RPMI8226 (cell line): ENCODE results near the gene BMP2K.
A peak's percentile ranks its signal among the peaks of the same experiment; 100 is the strongest.
"Not testable (repeated sequence)": the region's sequence is repeated elsewhere in the genome, so short reads cannot be mapped to it uniquely, and the experiment has no call there.

Experiments
- DNase-seq: peaks from one replicate; pipeline ENCODE4 v3.0.0-alpha.2; 2015

BMP2K gene

DNA sequence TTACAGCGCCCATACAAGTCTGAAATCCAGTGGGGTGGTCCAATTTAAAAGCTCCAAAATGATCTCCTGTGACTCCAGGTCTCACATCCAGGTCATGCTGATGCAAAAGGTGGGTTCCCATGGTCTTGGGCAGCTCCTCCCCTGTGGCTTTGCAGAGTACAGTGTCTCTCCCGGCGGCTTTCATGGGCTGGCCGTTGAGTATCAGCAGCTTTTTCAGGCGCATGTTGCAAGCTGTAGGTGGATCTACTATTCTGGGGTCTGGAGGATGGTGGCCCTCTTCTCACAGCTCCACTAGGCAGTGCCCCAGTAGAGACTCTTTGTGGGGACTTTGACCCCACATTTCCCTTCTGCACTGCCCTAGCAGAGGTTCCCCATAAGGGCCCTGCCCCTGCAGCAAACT, 92.6 kb downstream of the BMP2K start:
- not testable (repeated sequence) for DNase-seq

DNA sequence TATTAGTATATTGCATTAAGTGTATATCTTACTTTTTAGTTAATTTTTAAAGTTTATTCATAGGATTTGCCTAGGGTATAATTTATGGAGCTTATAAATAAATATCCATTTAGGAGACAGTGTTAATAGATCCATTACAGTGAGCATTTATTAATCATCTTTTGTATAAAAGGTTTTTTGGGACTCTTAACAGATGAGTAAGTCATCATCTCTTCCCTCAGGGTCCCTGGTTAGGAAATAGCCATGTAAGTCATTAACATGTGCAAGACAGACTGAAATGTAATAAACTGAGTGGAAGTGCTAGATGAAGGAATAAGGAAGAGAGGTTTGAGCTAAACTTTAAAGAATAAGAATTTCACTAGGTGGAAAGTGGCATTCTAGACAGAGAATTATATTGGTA, 93.9 kb downstream of the BMP2K start:
- DNase-seq, result no peak

DNA sequence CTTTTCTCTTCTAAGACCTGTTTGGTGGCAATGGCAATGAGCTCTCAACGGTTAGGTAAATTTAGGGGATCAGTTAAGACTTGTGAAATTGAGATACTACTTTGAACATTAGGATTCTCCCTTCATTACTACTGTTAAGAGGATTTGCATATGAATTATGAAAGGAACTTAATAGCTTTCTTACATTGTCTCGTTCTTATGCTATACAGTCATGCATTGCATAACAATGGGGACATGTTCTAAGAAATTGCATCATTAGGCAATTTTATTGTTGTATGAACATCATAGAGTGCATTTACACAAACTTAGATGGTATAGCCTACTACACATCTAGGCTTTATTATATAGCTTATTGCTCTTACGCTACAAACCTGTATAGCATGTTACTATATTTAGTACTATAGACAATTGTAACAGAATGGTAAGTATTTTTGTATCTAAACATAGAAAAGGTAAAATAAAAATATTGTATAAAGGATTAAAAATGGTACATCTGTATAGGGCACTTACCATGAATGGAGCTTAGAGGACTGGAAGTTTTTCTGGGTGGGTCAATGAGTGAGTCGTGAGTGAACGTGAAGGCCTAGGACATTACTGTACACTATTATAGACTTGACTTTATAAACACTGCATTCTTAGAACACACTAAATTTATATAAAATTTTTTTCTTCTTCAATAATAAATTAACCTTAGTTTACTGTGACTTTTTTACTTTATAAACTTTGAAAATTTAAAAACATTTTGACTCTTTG, 100.6 kb downstream of the BMP2K start:
- no peak for DNase-seq

DNA sequence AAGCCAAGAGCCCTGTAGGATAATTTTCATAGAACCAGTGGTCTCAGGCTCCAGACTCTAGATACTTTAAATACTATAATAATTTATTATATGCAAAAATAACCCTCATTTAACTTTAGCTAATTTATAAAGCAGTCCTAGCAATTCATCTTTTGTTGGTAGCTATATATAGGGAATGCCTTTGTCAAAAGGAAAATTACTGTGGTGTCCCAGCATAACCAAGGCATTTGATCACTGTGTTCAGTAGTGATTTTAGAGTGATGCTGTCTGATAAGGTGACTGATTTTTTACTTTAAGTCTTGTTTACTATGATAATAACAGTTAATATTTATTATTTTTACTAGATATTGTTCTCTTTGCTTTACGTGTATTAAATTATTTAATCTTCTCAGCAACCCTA, 101.9 kb downstream of the BMP2K start:
- no peak for DNase-seq

DNA sequence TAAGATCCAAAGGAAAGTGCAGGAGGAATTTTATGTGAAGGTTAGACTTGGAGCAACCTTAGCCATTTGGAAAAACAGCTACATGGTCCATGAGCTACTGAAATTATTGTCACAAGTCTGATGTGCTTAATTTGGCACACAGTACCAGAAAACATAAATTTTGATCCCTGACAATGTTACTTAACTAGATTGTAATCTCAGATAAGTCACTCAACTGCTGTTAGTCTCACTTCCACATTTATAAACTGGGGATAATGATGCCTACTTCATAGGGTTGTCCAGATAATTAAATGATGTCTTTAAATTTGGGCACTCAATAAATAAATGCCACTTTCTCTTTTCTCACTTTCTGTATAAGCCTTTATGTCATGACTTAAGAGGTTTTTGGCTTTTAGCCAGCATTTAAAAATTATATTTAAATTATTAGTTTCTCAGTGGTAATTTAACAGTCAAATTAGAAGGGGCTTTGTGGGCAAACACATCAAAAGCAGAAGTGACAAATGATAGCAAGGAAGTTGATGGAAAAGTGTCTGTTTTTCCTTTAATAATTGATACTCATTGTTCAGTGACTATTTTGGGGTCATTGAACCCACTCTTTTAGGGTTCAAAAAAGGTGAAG, 104.8 kb downstream of the BMP2K start:
- no peak for DNase-seq

DNA sequence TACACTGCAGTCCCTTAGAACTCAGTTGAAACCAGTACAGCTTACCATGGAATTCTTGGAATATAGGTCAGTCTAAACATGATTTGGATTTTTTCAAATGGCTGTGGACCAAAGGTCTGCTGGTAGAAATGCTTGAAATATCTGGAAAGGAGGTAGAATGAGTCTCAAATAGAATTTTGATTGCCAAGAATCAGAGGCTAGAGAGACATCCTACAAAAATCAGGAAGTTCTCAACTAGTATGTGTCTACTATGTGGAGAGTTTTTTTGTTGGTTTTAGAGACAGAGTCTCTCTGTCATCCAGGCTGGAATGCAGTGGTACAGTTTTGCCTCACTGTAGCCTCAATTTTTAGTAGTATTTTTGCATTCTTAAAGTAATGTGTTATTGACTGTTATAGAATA, 109.4 kb downstream of the BMP2K start:
- DNase-seq, result no peak

DNA sequence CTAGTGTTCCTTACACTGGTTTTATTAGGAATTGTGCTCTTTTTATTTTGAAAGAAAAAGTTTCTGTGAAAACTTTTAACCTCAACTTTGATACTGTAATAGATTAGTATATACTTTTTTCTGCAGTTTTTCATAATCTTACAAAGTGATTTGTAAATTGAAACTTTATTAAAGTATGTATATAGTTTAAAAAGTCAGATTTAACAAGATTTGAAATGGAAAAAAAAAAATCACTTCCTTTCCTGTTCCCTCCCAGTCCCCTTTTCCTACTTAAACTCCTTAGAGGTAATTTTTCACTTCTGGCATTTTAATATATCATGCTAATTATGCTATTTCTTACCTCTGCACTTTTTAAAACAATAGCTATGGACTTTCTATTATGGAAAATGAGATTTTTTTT, 113.8 kb downstream of the BMP2K start:
- DNase-seq, result no peak

DNA sequence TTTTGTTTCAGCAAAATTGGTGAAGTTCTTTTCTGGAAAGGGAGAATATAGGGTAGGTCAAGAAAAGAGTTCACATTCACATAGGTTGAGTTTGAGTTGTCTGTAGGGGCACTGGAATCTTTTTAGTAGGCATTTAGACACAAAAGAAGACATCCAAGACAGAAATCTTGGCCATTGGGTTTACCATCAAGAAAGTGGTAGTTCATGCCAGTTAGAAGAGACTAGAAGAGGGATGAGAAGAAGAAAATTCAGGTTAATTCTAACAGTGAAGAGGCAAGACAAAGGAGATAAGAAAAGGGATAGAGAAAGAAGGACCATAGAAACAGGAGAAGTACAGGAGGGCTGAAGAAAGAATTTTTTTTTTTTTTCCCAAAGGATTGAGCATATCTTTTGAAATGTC, 123.2 kb downstream of the BMP2K start:
- DNase-seq, result no peak

DNA sequence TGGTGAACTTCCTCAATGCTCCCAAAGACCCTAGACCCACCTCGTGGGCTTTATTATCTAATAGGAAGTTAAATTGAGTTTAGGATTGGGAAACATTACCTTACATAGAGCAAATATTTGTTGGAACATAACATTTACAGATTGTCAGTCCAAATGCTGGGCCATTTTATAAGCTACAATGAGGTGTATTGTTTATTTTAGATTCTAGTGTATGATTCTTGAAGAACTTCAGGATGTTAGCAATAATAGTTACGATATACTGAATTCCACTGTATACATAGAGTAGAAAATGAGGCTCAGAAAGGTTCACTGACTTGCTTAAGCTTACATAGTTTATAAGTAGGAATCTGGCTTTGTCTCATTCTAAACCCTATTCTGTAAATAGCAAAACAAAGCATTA, 125.7 kb downstream of the BMP2K start:
- DNase-seq, result no peak

DNA sequence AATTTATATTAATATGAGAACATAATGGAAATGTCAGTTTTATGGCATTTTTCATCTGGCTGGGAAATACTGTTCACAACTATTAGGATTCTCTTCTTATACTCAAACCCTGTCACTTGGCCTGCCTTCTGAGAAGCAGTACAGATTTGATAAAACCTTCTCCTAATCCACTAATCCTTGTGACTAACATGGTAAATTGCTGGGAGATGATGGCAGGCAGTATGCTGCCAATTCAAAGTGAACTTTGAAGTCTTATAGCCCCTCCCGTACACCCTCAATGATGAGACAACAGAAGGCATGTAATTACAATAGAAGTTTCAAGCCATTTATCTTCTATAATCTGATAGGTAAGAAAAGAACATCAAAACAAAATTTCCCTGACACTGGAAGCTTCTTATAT, 126.1 kb downstream of the BMP2K start:
- no peak for DNase-seq

DNA sequence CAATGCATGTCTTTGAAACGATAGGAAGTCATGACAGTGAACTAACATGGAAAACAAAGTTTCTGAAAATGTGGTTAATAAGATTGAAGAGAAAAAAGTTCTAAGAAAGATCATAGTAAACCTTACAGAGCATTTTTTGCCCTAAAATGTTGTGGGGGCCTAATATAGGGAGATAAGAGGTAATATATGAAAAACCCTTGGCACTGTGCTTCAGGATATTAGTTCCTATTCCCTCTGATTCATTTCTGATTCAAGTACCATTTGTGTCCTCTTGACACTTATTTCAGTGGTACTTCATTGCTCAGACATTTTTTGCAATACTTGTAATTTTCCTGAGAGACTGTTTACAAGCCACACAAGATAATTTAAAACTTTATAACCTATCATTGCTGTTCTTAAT, 128.0 kb downstream of the BMP2K start:
- no peak for DNase-seq

DNA sequence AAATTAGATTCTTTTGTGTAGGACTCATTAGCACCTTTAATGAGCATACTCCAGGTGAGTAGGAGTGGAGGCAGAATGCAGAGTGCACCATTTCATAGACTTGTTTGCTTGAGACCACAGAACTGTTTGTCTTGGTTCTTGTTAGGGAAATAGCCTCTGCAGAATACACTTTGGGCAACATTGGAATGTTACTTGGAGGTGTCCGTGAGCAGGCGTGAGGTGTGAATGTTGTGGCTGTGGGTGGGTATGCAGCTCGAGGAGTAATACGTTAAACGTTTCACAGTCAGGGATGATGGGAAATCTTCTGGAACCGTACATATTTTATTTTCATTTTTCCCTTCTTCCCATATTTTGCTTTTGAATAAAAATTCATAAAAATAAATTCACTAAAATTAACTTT, 131.5 kb downstream of the BMP2K start:
- no peak for DNase-seq

DNA sequence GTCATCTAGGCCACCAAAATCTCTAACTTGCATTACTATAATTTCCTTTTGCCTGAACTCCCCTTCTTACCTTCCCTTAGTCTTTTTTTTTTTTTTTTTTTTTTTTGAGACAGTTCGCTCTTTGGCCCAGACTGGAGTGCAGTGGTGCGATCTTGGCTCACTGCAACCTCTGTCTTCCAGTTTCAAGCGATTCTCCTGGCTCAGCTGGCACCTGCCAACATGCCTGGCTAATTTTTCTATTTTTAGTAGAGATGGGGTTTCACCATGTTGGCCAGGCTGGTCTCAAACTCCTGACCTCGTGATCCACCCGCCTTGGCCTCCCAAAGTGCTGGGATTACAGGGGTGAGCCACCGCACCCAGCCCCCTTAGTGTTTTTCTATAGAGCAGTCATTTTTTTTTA, 132.8 kb downstream of the BMP2K start:
- not testable (repeated sequence) for DNase-seq

DNA sequence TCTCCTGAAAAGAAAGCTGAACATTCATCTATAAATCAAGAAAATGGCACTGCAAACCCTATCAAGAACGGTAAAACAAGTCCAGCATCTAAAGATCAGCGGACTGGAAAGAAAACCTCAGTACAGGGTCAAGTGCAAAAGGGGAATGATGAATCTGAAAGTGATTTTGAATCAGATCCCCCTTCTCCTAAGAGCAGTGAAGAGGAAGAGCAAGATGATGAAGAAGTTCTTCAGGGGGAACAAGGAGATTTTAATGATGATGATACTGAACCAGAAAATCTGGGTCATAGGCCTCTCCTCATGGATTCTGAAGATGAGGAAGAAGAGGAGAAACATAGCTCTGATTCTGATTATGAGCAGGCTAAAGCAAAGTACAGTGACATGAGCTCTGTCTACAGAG, 134.5 kb downstream of the BMP2K start:
- no peak for DNase-seq

DNA sequence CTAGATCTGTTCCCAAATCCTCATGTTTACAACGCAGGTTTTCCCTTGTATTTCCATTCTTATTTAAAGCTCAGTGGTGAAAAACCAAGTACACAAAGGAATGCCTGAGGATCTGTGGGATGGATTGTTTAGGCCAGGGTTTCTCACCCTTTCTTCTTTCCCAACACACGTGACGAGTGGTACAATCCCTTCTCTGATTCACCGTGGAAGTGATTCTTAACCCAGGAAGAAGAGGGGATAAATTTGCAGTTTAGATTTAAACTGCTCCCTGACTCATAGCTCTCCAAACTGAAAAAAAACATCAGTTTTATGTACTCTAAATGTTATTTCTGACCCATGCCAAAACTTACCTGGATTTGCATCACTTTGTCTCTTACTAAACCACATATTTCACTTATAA, 146.1 kb downstream of the BMP2K start:
- DNase-seq, result no peak

DNA sequence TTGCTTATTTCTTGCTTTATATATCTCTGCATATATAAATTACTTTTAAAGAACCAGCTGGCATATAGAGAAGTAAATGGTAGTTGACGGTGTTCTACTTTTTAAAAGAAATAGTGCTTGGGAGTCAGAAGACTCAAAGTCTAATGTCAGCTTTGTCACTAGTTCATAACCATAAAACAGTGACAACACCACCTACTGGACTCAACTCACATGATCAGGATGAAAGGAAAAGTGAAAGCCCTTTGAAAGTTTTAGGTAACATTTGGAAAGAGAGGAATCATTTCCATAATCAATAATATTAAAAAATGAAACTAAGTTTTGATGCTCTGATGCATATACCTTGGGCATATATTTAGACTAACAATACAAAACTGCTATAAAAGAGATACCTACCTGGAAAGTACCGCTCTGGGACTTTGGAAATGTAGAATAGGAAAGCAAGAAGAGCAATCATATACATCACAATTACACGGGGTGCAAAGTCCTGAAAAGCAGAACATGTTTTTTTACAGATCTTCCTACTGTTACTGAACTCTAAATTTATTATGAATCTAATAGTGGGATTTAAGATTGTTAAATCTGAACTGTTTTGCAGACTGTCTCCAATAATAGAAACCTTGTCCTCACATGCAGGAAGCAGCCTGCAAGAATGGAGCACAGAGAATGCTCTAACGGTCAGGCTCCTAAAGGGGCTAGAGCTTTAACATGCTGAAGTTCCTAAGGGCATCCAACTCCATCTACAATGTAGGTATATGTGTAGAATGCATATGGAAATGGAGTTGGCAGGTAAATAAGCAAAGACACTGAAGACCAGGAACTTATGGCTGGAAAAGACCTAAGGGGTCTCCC, 147.5 kb downstream of the BMP2K start:
- DNase-seq, result no peak

DNA sequence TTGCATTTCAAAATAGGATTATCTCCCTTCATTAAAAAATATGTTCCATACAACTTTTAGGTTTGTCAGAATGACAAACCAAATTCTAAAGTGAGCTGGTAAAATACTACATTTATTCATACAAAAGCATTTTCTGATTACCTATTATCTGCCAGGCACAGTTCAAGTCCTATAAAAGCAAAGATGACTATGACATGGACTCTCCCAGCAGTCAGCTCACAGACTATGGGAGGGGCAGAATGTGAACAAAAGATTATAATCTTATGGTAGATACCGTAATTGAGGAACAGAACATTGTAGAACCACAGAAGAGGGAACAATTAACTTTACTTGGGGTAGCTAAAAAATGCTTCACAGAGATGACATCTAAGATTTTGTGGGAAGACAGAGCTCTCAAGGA, 150.7 kb downstream of the BMP2K start:
- no peak for DNase-seq

DNA sequence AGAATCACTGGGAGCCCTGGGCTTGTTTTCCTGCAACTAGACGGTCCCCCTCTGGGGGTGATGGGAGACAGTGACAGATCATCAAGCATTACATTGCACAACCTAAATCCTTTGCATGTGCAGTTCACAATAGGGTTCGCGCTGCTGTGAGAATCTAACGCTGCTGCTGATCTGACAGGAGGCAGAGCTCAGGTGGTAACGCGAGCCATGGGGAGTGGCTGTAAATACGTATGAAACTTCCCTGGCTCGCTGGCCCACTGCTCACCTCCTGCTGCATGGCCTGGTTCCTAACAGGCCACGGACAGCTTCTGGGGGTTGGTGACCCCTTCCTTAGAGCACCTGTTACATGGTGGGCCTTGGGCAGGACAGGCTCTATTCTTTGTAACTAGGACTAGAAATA, 152.7 kb downstream of the BMP2K start:
- DNase-seq, result no peak

DNA sequence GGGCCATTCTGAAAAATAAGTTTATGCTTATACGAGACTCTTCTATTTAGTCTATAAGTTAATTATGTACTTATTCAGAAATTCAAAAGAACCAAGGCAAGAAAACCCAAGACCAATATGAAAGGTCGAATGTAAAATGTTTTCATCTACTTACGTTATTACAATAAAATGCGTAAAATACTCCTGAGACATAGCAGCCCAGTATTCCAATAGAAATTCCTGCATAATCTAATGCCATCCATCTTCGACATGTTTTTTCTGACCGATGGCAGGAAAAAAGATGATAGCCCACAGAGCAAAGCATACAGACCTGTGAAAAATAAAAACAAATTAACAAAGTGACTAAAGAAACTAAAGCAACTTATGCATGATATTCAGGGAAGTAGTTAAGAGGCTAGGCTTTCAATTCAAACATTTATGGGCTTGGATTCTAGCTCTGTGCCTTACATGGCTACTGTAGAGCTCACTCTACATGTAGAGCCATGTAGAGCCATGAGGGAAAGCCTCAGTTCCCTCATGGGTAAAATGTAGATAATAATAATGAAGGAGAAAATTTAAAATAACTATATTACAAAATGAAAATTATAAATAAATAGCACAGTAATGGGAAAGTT, 154.0 kb downstream of the BMP2K start:
- no peak for DNase-seq

DNA sequence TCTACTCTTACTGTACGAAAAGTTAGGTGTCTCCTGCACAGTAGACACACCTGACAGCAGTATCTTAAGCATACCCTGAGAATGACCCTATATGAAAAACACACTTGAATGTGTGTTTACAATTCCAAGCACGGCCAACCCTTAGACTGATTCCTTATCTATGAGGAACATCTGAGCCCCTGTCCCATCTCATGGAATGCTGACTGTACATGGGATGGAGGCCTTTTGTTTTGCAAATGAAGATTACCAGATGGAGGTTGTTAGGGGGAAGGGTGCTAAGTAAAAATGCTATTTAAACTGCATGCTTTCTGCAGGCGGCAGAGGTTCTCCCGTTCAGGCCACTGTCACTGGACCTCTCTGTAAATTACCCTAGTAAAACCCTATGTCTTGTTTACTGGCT, 160.8 kb downstream of the BMP2K start:
- DNase-seq, result no peak

DNA sequence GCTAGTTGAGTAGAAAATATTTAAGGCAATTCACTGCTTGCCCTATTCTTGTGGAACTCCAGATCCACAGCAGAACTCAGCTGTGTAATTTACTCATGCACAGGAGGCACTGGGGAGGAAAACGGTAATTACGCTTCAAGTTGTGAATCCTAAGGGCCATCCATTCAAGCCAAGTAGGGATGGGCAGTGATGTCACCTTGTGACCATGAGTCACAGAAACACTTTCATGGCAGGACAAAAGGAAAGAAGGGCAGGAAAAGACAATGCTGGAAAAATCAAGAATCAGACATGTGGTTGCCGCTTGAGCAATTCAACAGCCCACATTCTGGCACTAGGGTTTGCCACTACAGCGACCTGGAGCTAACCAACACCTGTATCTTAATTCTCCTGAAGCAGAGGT, 161.7 kb downstream of the BMP2K start:
- DNase-seq, result no peak

DNA sequence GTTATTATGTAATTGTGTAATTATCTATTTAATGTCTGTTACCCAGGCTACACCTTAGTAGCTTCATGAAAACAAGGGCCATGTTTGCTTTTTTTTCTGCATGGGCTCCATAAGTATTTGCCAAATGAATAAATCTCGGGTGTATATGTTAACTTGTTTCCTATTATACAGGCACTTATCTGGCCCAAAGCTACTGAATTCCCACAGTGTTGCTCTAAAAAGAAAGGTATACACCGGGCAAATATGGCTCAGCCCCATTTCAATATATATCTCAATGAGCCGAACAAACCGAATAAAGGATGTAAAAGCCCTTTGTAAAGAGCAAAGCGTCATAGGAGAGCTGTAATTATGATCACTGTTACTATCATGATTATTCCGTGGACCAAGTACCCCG, 162.3 kb downstream of the BMP2K start:
- no peak for DNase-seq

DNA sequence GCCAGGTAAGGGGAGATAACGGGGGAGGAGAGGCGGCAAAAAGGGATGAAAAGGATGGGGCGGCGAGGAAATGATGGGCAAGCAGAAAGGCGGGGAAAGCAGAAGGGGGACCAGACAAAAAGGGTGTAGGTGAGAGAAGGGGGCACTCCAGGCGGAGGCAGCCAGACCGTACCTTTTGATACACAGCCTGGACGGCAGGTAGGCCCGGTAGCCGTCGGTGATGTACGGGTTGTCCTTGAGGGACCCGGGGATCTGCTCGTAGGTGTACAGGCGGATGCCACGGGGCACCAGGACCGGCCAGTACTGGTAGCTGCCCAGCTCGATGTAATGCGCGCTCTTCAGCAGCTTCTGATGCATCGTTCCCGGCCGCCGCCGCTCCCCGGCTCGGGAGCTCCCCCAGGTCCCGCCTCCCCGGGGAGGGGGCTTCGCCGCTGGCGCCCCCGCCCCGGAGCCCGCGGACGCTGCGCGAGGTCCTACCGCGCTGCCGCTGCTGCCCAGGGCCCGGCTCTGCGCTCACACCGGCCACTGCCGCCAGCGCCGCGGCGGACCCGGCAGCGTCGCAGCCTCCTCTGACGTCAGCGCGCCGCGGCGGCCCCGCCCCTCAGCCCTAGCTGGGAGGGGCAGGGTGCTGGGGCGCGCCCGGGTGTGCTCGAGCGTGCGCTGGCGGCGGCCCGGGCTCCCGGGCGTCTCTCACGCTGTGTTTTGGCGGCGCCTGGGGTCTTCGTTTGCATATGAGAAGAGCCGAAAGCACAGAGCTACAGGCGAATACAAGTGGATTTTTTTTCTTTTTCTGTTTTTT, 162.9 kb downstream of the BMP2K start, which contains the start of gene PAQR3:
Gene PAQR3, minus strand, starts transcription at position 571 of the 799 bp plus-strand sequence. Its CDS starts 214 bp downstream, at position 357.
- DNase-seq, result peak; percentile 88
